ENCODE results near the gene CNOT6L.

GRCh38 chr4:77710684-77711083 lies 108.5 kb downstream of the CNOT6L start:
- TF ChIP-seq CTCF (optimal IDR thresholded peaks at IDR 0.05 in 1 of 3, IDR thresholded peaks at IDR 0.05 in 1 of 3, conservative IDR thresholded peaks at IDR 0.05 in 1 of 3; ENCODE audit: extremely low read depth in 1 of 3, insufficient read depth in 2 of 3, low read length in 3 of 3) (no peak), EZH2 (IDR thresholded peaks at IDR 0.05; ENCODE audit: low read length) (no peak)

Data from keratinocyte (primary cell).